HG03457 (cell line): ENCODE data around the gene GLB1L2.

Experiments
- ATAC-seq: cut with Tn5 transposase; IDR thresholded peaks from one replicate; pipeline ENCODE4 v1.9.1; 2021; ENCODE audit warnings: moderate number of reproducible peaks; ENCODE audit not compliant: unreplicated experiment

GLB1L2 gene

GRCh38 chr11:134383576-134384221 is 51.9 kb downstream of the GLB1L2 start:
- no peak for ATAC-seq

- ATAC-seq: no peak
Observed at GRCh38 chr11:134384406-134384805, 52.6 kb downstream of the GLB1L2 start.

- ATAC-seq: no peak
Observed at GRCh38 chr11:134385171-134385570, 53.4 kb downstream of the GLB1L2 start.

GRCh38 chr11:134385774-134386565 is 54.2 kb downstream of the GLB1L2 start:
- no peak for ATAC-seq

- no peak for ATAC-seq
Observed at GRCh38 chr11:134386945-134387344, 55.2 kb downstream of the GLB1L2 start.

GRCh38 chr11:134387501-134387900 is 55.7 kb downstream of the GLB1L2 start:
- no peak for ATAC-seq

GRCh38 chr11:134388590-134388989 is 56.8 kb downstream of the GLB1L2 start:
- no peak for ATAC-seq

- no peak for ATAC-seq
Observed at GRCh38 chr11:134389464-134390180, 57.8 kb downstream of the GLB1L2 start.

- no peak for ATAC-seq
Observed at GRCh38 chr11:134390706-134391569, 59.1 kb downstream of the GLB1L2 start.

GRCh38 chr11:134391656-134392055 is 59.9 kb downstream of the GLB1L2 start:
- ATAC-seq: no peak

- no peak for ATAC-seq
Observed at GRCh38 chr11:134392953-134393615, 61.3 kb downstream of the GLB1L2 start.

- no peak for ATAC-seq
Observed at GRCh38 chr11:134393638-134394037, 61.9 kb downstream of the GLB1L2 start.

GRCh38 chr11:134394311-134394710 is 62.5 kb downstream of the GLB1L2 start:
- ATAC-seq: no peak

- no peak for ATAC-seq
Observed at GRCh38 chr11:134395002-134395401, 63.2 kb downstream of the GLB1L2 start.

- ATAC-seq: no peak
Observed at GRCh38 chr11:134397304-134398078, 65.7 kb downstream of the GLB1L2 start.

GRCh38 chr11:134398079-134398444 is 66.3 kb downstream of the GLB1L2 start:
- ATAC-seq: no peak

- ATAC-seq: no peak
Observed at GRCh38 chr11:134398644-134399292, 67.0 kb downstream of the GLB1L2 start.

- no peak for ATAC-seq
Observed at GRCh38 chr11:134399293-134399654, 67.5 kb downstream of the GLB1L2 start.

GRCh38 chr11:134399996-134400395 is 68.2 kb downstream of the GLB1L2 start:
- no peak for ATAC-seq
